ENCODE data around the gene AIP.

Gene AIP

GRCh38 chr11:67492801-67493547, 10.1 kb downstream of the AIP start:
- in situ Hi-C loops (cut with MboI; ENCODE audit: low sequenced_read_pairs) = no loop called here

- in situ Hi-C loops (cut with MboI; ENCODE audit: low sequenced_read_pairs) = no loop called here
These were observed 10.9 kb downstream of the AIP start for GRCh38 chr11:67493548-67494370.

DNA sequence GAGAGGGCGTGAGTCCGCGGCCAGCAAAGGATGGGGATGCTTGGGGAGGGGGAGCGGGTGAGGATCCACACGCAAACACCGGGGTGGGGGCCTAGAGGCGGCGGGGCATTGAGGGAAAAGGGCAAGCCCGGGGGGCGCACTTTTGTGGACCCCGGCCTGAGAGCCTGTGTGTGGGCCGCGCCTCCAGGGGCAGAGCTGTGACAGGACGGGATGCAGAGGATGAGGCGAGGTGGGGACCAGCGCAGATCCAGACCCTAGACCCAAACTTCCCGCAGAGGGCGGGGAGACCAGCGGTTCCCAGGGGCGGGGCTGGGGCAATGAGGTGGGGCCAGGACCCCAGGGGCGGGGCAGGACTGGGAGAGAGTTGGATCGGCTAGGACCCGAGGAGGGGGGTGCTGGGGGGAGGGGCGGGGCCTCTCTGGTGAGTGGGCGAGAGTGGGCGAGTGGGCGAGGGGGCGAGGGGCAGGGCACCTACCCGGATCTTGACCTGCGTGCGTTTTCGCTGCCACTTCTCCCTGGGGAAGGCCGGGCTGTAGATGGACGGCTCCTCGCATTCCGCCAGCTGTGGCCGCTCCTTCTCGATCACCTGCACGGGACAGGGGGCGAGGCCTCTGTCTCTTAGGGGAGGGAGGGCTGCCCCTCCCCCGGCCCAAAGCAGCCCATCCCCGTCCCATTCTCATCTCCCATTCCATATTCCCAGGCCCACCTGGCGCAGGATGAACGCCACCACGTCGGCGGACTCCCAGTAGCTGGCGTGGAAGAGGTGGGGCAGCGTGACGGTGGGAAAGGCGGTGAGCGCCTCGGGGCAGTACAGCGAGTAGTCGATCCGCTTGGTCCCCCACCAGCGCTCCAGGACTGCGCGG, 11.8 kb downstream of the AIP start:
- in situ Hi-C loops (cut with MboI; ENCODE audit: low sequenced_read_pairs) = no loop called here

DNA sequence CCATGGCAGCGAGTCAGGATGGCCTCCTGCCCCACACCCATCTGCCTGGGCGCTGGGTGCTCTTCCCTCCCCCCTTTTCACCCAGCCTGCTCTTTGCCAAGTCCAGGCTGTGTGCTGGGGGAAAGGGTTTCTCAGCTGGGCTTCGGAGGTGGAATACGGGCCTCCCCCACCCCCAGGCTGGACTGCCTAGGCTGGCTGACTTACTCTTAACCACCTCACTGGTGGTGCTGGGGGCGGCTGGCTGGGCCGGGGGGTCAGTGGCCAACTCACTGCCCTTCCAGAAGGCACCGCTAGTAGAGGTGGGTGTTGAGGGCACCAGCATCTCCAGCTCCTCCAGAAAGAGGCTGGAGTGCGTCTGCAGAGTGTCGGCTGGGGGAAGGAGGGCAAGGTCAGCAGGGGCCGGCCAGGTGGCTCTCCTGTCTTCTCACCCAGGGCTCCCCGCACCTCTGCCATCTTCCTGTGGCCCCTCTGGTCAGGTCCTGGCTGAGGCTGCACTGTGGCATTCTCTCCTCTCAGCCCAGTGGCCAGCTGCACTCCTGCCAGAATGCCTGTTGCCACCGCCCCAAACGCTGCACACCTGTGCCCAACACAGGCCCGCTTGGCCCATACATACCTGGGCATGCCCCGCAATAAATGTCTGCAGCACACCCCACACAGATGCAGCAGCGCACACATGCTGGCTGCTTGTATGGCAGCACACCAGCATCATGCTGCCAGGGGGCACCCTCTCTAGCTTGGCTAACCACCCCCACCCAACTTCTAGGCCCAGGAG, 12.6 kb downstream of the AIP start:
- in situ Hi-C loops (cut with MboI; ENCODE audit: low sequenced_read_pairs) = no loop called here

DNA sequence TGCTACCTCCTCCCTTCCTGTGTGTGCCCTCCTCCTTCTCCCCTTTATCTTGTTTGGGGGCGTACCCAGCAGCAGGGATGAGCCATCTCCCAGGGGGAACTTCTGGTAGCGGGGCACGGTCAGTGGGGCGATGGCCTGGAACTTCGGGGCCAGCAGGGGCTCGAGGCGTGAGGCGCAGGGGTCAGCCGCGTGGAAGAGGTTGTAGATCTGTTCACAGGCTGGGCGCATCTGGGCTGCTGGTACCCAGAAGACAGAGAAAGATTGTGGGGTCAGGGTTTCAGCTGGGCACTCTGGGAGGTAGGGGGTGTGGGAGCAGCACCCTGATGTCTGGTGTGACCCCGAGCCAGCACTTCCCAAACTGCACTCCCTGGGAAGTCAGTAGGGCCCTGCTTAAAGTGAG, 13.3 kb downstream of the AIP start:
- in situ Hi-C loops (cut with MboI; ENCODE audit: low sequenced_read_pairs) = no loop called here

DNA sequence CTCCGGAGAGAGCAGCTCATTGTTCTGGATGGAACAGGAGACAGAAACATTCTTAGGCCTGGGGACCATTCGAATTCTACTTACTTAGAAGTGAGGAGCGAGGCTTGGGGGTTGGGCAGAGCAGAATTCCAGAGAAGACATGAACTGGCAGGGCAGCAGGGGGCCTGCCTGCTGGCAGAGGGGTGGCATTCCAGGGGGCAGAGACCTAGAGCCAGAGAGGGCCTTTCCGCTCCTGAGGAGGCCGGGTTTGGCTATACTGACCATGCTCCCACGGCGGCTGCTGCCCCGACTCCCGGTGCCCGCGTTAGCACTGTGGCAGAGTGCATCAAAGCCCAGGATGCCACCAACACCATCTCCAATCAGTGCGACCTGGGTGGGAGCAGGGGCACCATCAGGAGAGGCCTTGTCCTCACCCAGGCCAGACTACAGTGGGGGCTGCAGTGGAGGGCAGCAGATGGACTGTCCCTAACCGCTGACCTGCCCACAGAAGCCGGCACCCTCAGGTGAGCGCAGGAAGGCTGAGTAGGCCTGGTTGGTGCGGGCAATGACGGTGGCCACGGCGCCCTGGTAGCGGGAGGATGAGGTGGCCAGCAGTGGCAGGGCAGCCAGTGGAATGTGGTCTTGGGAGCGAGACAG, 14.9 kb downstream of the AIP start:
- in situ Hi-C loops (cut with MboI; ENCODE audit: low sequenced_read_pairs) = no loop called here

DNA sequence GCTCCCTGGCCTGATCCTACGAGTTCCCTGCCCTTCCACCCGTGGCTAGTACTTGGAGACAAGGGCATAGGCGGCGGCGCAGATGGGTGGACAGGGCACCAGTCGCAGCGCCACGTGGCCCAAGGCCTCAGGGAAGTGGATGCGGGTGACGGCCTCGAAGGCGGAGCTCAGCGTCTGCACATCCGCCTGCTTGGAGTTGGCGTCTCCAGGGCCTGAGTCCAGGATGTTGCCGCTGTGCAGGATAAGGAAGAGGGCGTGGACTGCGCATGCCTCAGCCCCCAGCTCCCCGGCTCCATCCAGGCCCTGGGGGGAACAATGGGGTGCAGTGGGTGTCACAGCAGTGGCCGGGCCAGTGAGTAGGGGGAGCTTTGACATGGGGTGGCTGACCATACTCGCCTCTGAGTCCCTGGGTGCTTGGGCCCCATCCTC, 15.7 kb downstream of the AIP start:
- in situ Hi-C loops (cut with MboI; ENCODE audit: low sequenced_read_pairs) = no loop called here

GRCh38 chr11:67499808-67500483, 17.1 kb downstream of the AIP start:
- in situ Hi-C loops (cut with MboI; ENCODE audit: low sequenced_read_pairs) = no loop called here

- in situ Hi-C loops (cut with MboI; ENCODE audit: low sequenced_read_pairs) = no loop called here
These were observed 17.6 kb downstream of the AIP start for GRCh38 chr11:67500484-67500821.

DNA sequence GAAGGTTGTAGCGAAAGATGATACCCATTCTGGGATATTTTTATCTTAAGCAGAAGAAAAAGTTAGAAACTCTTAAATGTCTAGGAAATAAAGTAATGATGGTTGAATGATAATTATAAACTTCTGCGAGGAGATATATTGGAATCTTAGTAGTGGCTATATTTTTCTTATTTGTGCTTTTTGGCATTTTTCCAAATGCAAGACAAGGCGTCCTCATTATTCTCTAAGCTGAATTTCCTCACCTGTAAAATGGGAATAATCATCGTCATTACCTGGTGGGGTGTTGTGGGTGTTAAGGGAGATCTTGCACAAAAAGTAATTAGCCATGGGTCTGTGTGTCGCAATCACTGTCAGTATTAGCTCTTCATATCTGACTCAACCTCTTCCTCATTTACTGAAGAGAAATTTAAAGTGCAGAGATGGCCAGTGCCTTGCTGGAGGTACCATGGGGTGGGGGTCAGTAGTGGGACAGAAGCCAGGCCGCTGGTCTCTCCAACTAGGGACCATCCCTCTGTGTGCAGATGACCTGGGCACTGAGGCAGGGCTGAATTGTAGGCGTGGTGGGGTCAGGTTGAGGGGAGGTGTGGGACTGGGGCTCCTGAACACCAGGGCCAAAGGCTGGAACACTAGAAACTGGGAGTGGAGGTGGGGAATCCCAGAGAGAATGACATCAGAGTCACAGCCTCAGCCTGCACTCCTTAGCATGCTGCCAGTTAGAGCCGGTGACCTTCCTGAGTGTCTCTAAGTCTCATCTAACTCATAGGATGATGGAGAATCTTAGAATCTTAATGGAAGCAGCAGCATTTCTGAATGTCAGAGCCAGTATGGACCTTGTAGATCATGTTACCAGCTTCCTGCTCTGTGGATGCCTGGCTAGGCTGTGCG, 18.2 kb downstream of the AIP start:
- in situ Hi-C loops (cut with MboI; ENCODE audit: low sequenced_read_pairs) = no loop called here

DNA sequence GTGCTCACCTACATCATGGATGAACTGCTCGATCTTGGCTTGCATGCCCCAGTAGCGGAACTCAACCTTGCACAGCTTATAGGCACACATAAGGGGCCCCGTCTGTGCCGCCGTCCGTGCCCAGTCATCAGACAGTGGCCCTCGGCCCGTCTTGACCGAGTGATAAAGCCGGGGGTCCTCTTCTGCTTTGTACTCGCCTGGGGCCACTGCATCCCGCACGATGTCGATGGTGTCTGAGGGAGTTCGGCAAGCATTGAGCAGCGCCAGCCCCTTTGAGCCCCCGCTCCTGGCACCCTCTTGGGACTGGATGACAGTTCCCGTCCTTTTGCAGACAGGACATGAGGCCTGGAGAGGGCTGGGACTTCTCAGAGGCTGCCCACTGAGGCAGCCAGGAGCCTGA, 19.0 kb downstream of the AIP start:
- in situ Hi-C loops (cut with MboI; ENCODE audit: low sequenced_read_pairs) = no loop called here

DNA sequence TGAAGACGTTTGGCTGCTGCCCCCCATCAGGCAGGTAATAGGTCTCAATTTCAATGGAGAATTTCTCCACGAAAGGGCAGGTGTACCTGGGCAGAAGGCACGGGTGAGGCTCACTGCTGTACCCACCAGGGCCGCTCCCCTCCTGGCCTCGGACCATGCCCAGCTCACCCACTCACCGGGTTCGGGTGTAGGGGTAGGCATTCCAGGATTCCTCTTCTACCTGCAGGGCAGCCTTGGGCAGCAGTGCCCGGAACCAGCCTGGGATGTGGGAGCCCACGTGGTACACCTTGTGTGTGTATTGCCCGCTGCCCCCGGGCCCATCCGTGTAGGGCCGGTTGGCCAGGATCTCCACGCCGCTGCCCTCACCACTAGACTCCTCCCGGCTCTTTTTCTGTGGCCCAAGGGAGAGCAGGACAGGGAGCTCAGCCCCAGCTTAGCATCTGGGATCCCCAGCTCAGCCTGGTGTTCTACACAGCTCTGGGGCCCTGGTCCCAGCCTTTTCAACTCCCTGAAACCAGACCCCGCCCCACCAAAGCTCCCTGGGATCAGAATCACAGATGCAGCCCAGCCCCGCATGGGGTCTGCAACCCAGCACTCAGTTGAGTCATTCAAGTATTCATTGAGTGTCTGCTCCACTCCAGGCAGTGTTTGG, 19.6 kb downstream of the AIP start:
- in situ Hi-C loops (cut with MboI; ENCODE audit: low sequenced_read_pairs) = no loop called here

GRCh38 chr11:67503119-67504004, 20.5 kb downstream of the AIP start:
- in situ Hi-C loops (cut with MboI; ENCODE audit: low sequenced_read_pairs) = no loop called here

DNA sequence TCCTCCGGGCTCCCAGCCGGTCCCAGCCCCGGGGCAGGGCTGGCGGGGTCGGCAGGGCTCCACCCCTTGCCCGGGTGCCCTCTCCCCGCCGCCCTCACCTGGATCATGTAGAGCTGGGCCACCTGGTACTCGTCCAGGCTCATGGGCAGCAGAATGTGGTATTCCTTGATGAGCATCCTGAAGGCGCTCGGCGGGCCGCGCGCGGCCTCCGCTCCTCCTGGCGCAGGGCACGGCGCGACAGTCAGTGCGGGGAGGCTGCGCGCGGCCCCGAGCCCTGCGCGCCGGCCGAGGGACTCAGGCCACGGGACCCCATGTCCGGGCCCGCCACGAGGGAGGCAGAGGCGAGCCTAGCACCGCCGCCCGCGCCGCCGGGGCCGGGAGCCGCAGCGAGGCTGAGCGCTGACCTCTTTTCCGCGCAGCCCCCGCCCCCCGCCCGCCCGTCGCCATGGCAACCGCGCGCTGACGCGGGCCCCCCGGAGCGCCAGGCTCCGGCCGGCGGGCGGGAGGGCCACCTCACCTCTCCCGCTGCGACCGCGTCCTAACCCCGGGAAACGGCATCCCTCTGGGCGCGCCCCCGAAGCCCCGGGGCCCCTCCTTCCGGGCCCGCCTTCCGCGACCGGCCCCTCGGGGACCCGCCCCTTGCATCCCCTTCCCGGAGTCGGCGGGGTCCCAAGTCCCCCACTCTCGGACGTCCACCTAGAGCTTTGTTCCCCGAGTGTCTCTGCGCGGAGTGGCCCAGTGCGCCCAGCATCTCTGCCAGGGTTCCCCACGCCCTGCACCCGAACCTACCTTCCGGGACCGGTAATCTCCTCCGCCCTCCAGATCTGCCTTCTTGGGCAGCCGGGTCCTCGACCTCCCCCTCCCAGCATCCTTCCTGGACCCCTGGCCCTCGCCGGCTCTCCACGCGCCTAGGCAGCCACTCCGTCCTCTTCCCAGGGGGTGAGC, 21.5 kb downstream of the AIP start:
- in situ Hi-C loops (cut with MboI; ENCODE audit: low sequenced_read_pairs) = no loop called here

- in situ Hi-C loops (cut with MboI; ENCODE audit: low sequenced_read_pairs) = no loop called here
These were observed 22.2 kb downstream of the AIP start, which contains the start of gene PITPNM1 for GRCh38 chr11:67504950-67505581. Gene PITPNM1 (minus strand): TSS chr11:67505363. CDS start chr11:67504180, 1,183 bp downstream.
